ENCODE results near the gene POU2F2.

POU2F2 gene

GRCh38 chr19:42065511-42065910 is 66.7 kb downstream of the POU2F2 start:
- H3K9me2 ChIP-seq (replicated peaks; ENCODE audit: insufficient read depth, low read length), result no peaks in the 10 kb centered on the region
- H2AFZ ChIP-seq (ENCODE audit: low read depth, low read length, severe bottlenecking), result no peak overlapping the region
- no peaks in the 10 kb centered on the region for H3F3A ChIP-seq (ENCODE audit: insufficient read depth)
- no peaks in the 10 kb centered on the region for H3K27me3 ChIP-seq (ENCODE audit: low read length)
- no peak overlapping the region for H3K4me2 ChIP-seq (ENCODE audit: low read depth, low read length, poor library complexity, severe bottlenecking)
- H3K79me2 ChIP-seq (ENCODE audit: insufficient read depth, low read length), result no peaks in the 10 kb centered on the region
- no peak overlapping the region for H3K9ac ChIP-seq (ENCODE audit: low read length)
- H3K27ac ChIP-seq (ENCODE audit: low read depth, low read length), result no peak overlapping the region
- TF ChIP-seq CTCF (IDR thresholded peaks at IDR 0.05; ENCODE audit: insufficient read depth, low read length, poor library complexity, severe bottlenecking) (no peak), EZH2phosphoT487 (conservative IDR thresholded peaks at IDR 0.05; ENCODE audit: low read length) (no peak)
- H4K20me1 ChIP-seq (ENCODE audit: low read depth, low read length), result no peaks in the 10 kb centered on the region
- H3K36me3 ChIP-seq (ENCODE audit: low read length), result no peaks in the 10 kb centered on the region
- no peaks in the 10 kb centered on the region for H3K9me3 ChIP-seq (ENCODE audit: insufficient read depth, low read length)
- no peak overlapping the region for H3K4me3 ChIP-seq (ENCODE audit: insufficient read depth, low read length, poor library complexity, severe bottlenecking)

GRCh38 chr19:42065051-42065450 is 67.2 kb downstream of the POU2F2 start:
- no peaks in the 10 kb centered on the region for H3K79me2 ChIP-seq (ENCODE audit: insufficient read depth, low read length)
- no peak overlapping the region for H3K27ac ChIP-seq (ENCODE audit: low read depth, low read length)
- no peaks in the 10 kb centered on the region for H4K20me1 ChIP-seq (ENCODE audit: low read depth, low read length)
- no peaks in the 10 kb centered on the region for H3K9me2 ChIP-seq (replicated peaks; ENCODE audit: insufficient read depth, low read length)
- H2AFZ ChIP-seq (ENCODE audit: low read depth, low read length, severe bottlenecking), result no peak overlapping the region
- H3F3A ChIP-seq (ENCODE audit: insufficient read depth), result no peaks in the 10 kb centered on the region
- H3K9me3 ChIP-seq (ENCODE audit: insufficient read depth, low read length), result no peaks in the 10 kb centered on the region
- no peak overlapping the region for H3K4me2 ChIP-seq (ENCODE audit: low read depth, low read length, poor library complexity, severe bottlenecking)
- no peak overlapping the region for H3K4me3 ChIP-seq (ENCODE audit: insufficient read depth, low read length, poor library complexity, severe bottlenecking)
- no peak overlapping the region for H3K9ac ChIP-seq (ENCODE audit: low read length)
- no peaks in the 10 kb centered on the region for H3K36me3 ChIP-seq (ENCODE audit: low read length)
- H3K27me3 ChIP-seq (ENCODE audit: low read length), result no peaks in the 10 kb centered on the region
- TF ChIP-seq CTCF (IDR thresholded peaks at IDR 0.05; ENCODE audit: insufficient read depth, low read length, poor library complexity, severe bottlenecking) (no peak), EZH2phosphoT487 (conservative IDR thresholded peaks at IDR 0.05; ENCODE audit: low read length) (no peak)

GRCh38 chr19:42064432-42064831 is 67.8 kb downstream of the POU2F2 start:
- Histone ChIP-seq H2AFZ (ENCODE audit: low read depth, low read length, severe bottlenecking) (no peak overlapping the region), H3K36me3 (ENCODE audit: low read length) (no peaks in the 10 kb centered on the region)

More at GRCh38 chr19:42064432-42064831, 67.8 kb downstream of the POU2F2 start:
- no peaks in the 10 kb centered on the region for H3F3A ChIP-seq (ENCODE audit: insufficient read depth)
- no peaks in the 10 kb centered on the region for H4K20me1 ChIP-seq (ENCODE audit: low read depth, low read length)
- no peak overlapping the region for H3K9ac ChIP-seq (ENCODE audit: low read length)
- H3K27ac ChIP-seq (ENCODE audit: low read depth, low read length), result no peak overlapping the region
- no peaks in the 10 kb centered on the region for H3K9me3 ChIP-seq (ENCODE audit: insufficient read depth, low read length)
- no peaks in the 10 kb centered on the region for H3K79me2 ChIP-seq (ENCODE audit: insufficient read depth, low read length)
- H3K4me2 ChIP-seq (ENCODE audit: low read depth, low read length, poor library complexity, severe bottlenecking), result no peak overlapping the region
- TF ChIP-seq CTCF (IDR thresholded peaks at IDR 0.05; ENCODE audit: insufficient read depth, low read length, poor library complexity, severe bottlenecking), result no peak
- H3K27me3 ChIP-seq (ENCODE audit: low read length), result no peaks in the 10 kb centered on the region
- H3K4me3 ChIP-seq (ENCODE audit: insufficient read depth, low read length, poor library complexity, severe bottlenecking), result no peak overlapping the region
- H3K9me2 ChIP-seq (replicated peaks; ENCODE audit: insufficient read depth, low read length), result no peaks in the 10 kb centered on the region
